ENCODE data around the gene KLF1. TPM values are rescaled to one million over a fixed set of nuclear protein-coding genes. Genes with fewer than 3 reads are reported as not detected.

KLF1 gene
- total and polyA plus RNA-seq, 2 of the 8 experiments (the other 6 are each of a cell fraction or from before 2014, with no cell fraction given) = 0.84 to 0.91 TPM

- peaks cover 12% of the 10 kb centered on the region for H3K79me1 ChIP-seq (ENCODE audit: low read depth, low read length)
- no peak overlapping the region for H2BK20ac ChIP-seq (ENCODE audit: low read length)
- H3K4me3 ChIP-seq (ENCODE audit: extremely low read depth in 1 of 4, insufficient read depth in 2 of 4, low read depth in 3 of 4, low read length in 4 of 4) = no peak overlapping the region
- DNase-seq (ENCODE audit: low read depth in 1 of 2, low spot score in 2 of 2) = no peak
- CTCF ChIA-PET (ENCODE audit: partially characterized antibody) = no interaction called here
- WGBS, 2 experiments (ENCODE audit: extremely low coverage in 1 of 2, insufficient coverage in 1 of 2, insufficient read length in 1 of 2, insufficient replicate concordance in 2 of 2, low coverage in 1 of 2, low lambda C conversion rate in 2 of 2, missing lambda C conversion rate in 1 of 2) = 91% methylated on average over 10 of the region's 10 CpGs; no CpG with 5 or more reads in 1 of the 2 experiments
- no peak overlapping the region for H4K5ac ChIP-seq (ENCODE audit: insufficient read length, low read depth, low read length)
- FAIRE-seq = no peak
- no peak overlapping the region for H3K14ac ChIP-seq (ENCODE audit: insufficient read length)
- peaks cover 23 to 44% of the 10 kb centered on the region in 2 experiments for H3K79me2 ChIP-seq (ENCODE audit: control insufficient read depth in 1 of 2, insufficient read depth in 2 of 2, low read length in 2 of 2)
- H2BK15ac ChIP-seq (ENCODE audit: low read length) = no peak overlapping the region
- peaks cover 18% of the 10 kb centered on the region; the same call in 1 of the 2 replicates for H3K23me2 ChIP-seq (ENCODE audit: low read depth, low read length)
- H2AFZ ChIP-seq (ENCODE audit: low read length) = no peak overlapping the region
- H2BK120ac ChIP-seq (replicated peaks; ENCODE audit: low read depth, low read length) = no peak overlapping the region
- no peak overlapping the region for H3K56ac ChIP-seq (replicated peaks; ENCODE audit: insufficient read length, low read depth, low read length)
- no peak overlapping the region for H2BK5ac ChIP-seq (ENCODE audit: low read depth, low read length)
- no peak overlapping the region for H4K8ac ChIP-seq (ENCODE audit: extremely low read depth, insufficient read depth, low read length)
- H3K23ac ChIP-seq (ENCODE audit: insufficient read length) = no peak overlapping the region
- H3K9ac ChIP-seq (replicated peaks in 1 of 4; ENCODE audit: extremely low read depth in 1 of 4, low read depth in 3 of 4, low read length in 3 of 4) = no peak overlapping the region
- no peak overlapping the region for H2BK12ac ChIP-seq (ENCODE audit: low read depth, low read length)
- no peak overlapping the region for H3K4me2 ChIP-seq (ENCODE audit: insufficient read depth in 1 of 2, low read depth in 2 of 2, low read length in 2 of 2)
- POLR2A ChIA-PET (ENCODE audit: partially characterized antibody) = interaction anchor here (1.1 to 3.6 kb wide), 5 partner anchors 9 to 50 kb away, joined by 4 to 24 read pairs (median 9); partner anchors contain the start of genes GCDH and RAD23A
- H3K4ac ChIP-seq (replicated peaks; ENCODE audit: insufficient read length, low read depth, low read length) = no peak overlapping the region
- H3K36me3 ChIP-seq (ENCODE audit: control insufficient read depth in 2 of 4, insufficient read depth in 4 of 4, low read length in 3 of 4) = peaks cover 1 to 19% (median 11%) of the 10 kb centered on the region in 4 experiments
- no peaks in the 10 kb centered on the region for H3K9me3 ChIP-seq (ENCODE audit: insufficient read depth in 2 of 2, low read depth in 1 of 2, low read length in 1 of 2)
- H2AK5ac ChIP-seq (ENCODE audit: low read depth, low read length) = no peak overlapping the region
- H3K18ac ChIP-seq (ENCODE audit: extremely low read depth, low read length) = no peak overlapping the region
- H4K20me1 ChIP-seq (replicated peaks in 1 of 2; ENCODE audit: control insufficient read depth in 1 of 2, insufficient read depth in 2 of 2, low read length in 2 of 2) = peaks cover 6 to 18% of the 10 kb centered on the region in 2 experiments
- H3K27ac ChIP-seq (ENCODE audit: low read depth, low read length) = no peak overlapping the region
- TF ChIP-seq NRF1 (IDR thresholded peaks at IDR 0.05; ENCODE audit: low read depth, low read length) (no peak), CBX8 (IDR thresholded peaks at IDR 0.05; ENCODE audit: borderline replicate concordance, low read depth, low read length) (no peak), SAP30 (IDR thresholded peaks at IDR 0.05; ENCODE audit: insufficient read depth, insufficient replicate concordance, low read length) (no peak), CTCF (IDR thresholded peaks at IDR 0.05; ENCODE audit: control extremely low read depth in 1 of 3, insufficient read depth in 1 of 3, low read depth in 1 of 3, low read length in 3 of 3) (no peak), HDAC6 (IDR thresholded peaks at IDR 0.05; ENCODE audit: low read depth, low read length) (no peak), SUZ12 (IDR thresholded peaks at IDR 0.05; ENCODE audit: low read length) (no peak), BCL11A (IDR thresholded peaks at IDR 0.05; ENCODE audit: low read depth in 2 of 2, low read length in 2 of 2) (no peak), GTF2F1 (IDR thresholded peaks at IDR 0.05; ENCODE audit: borderline replicate concordance, low read depth, low read length) (no peak), EZH2 (IDR thresholded peaks at IDR 0.05; ENCODE audit: low read depth, low read length, severe bottlenecking) (no peak)
- TF ChIP-seq, protein P1, sequence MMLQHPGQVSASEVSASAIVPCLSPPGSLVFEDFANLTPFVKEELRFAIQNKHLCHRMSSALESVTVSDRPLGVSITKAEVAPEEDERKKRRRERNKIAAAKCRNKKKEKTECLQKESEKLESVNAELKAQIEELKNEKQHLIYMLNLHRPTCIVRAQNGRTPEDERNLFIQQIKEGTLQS (IDR thresholded peaks at IDR 0.05; ENCODE audit: insufficient read depth, low read depth, low read length) = no peak
- no peak overlapping the region for H4K91ac ChIP-seq (replicated peaks; ENCODE audit: insufficient read length, low read length)
- peaks cover 0 to 20% (median 13%) of the 10 kb centered on the region in 4 experiments; a peak in 6 of 7 replicates for H3K4me1 ChIP-seq (replicated peaks in 1 of 4; ENCODE audit: control insufficient read depth in 3 of 4, insufficient read depth in 4 of 4, low read length in 3 of 4)
- H3K27me3 ChIP-seq (replicated peaks in 1 of 4; ENCODE audit: control insufficient read depth in 3 of 4, extremely low read depth in 1 of 4, insufficient read depth in 3 of 4, low read length in 3 of 4) = no peaks in the 10 kb centered on the region
Measured at GRCh38 chr19:12935071-12935470, 48.1 kb upstream of the KLF1 start.

Data from H1 (cell line).